ENCODE results near the gene SLC16A4.

The SLC16A4 gene

DNA sequence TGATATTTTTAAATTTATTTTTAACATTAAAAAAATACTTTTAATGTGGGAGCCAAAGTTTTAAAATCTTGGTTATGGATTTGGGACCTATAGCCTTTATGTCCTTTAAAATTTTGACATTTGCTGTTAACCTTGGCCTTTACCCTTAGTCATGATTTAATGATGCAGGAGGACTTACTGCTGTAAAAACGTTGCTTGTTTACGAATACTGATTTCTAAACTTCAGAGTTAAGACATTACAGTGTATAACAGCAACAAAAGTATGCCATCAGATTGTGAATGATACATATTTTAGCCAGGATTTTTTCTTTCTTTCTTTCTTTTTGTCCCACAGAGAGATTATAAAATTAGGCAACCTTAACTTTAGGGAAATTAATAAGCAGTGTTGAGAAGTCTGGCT is 42.8 kb downstream of the SLC16A4 start:
- Mint-ChIP-seq H3K27ac (peak overlapping the region; percentile 23), H3K27me3 (no peaks in the 10 kb centered on the region), H3K36me3 (peaks cover 24% of the 10 kb centered on the region), H3K4me3 (peak overlapping the region; percentile 64), H3K4me1 (peaks cover 82% of the 10 kb centered on the region), H3K9me3 (no peaks in the 10 kb centered on the region)

DNA sequence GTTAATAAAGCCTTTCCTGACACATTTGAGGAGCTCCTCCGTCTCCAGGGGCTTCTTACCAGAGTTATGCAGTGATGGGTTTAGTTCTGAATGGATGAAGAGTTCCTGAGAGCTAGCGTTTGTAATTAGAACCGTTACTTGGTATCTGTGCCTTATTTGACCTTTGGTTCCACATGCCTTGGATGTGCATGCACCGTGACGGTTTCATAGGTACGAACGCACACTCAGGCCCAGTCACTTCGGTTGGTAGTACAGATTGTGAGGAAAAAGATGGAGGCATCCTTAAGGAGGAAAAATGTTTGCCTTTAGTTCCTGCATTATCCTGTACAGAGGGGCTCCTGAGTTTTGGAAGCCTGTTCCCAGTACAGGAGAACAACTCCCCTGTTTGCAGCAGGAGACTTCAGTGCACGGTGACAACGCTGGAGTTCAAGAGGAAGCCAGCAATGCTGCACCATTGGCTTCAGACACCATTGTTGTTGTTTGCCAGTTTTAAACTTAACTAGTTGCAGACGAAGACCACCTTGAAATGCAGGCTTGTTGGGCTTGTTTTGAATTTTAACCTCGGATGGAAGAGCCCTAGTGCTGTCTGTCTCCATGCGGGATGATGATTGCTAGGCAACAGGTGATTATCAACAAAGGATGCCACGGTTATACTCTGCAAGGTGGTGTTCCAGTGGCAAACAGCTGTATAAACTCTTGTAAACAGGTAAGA is 43.5 kb downstream of the SLC16A4 start:
- Mint-ChIP-seq H3K4me1 (peaks cover 90% of the 10 kb centered on the region), H3K36me3 (peaks cover 29% of the 10 kb centered on the region), H3K27ac (no peak overlapping the region), H3K27me3 (no peaks in the 10 kb centered on the region), H3K9me3 (no peaks in the 10 kb centered on the region), H3K4me3 (peak overlapping the region; percentile 17)

DNA sequence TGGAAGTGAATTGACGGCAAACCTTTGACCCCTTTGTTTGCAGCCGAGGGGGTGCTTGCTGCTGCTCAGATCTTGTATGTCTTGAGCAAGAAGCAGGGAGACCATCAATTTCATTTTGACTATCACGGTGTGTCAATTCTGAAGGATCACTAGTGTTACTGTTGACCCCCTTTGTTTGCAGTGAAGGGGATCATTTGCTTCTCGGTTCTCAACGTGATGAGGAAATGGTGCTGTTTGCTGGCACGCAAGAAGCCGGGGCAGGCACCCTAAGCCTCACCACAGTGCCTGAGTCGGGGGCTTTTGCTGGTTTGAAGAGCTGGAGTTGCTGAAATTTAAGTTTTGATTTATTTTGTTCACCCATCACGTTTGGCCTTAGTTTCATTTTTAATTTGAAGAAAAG is 44.1 kb downstream of the SLC16A4 start:
- Mint-ChIP-seq H3K4me3 (no peak overlapping the region), H3K27ac (no peak overlapping the region)

DNA sequence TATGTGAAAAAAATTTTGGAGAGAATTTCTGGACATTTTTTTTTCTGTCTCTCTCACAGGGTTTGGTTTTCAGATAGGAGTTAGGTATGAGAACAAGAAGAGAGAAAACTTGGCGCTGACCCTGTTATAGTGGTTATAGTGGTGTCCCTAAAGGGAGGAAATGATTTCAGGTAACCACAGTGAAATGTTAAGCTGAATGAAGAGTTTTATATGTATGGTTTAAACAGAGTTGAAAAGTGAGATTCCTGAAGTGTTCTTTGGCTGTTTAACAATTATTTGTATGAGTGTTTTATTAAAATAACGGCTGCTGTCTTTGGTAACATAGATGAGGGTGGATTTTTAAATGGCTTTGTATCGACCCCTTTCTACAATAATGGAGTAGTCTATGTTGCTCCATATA is 45.3 kb downstream of the SLC16A4 start:
- no peaks in the 10 kb centered on the region for H3K9me3 Mint-ChIP-seq
- no peaks in the 10 kb centered on the region for H3K27me3 Mint-ChIP-seq
- H3K36me3 Mint-ChIP-seq = peaks cover 34% of the 10 kb centered on the region

More for the DNA sequence above, 44.1 kb downstream of the SLC16A4 start:
- no peaks in the 10 kb centered on the region for H3K27me3 Mint-ChIP-seq
- H3K9me3 Mint-ChIP-seq = no peaks in the 10 kb centered on the region
- H3K4me1 Mint-ChIP-seq = peaks cover 93% of the 10 kb centered on the region
- peaks cover 32% of the 10 kb centered on the region for H3K36me3 Mint-ChIP-seq

GRCh38 chr1:110344152-110344551 is 46.7 kb downstream of the SLC16A4 start:
- H3K9me3 Mint-ChIP-seq = no peaks in the 10 kb centered on the region
- no peak overlapping the region for H3K4me3 Mint-ChIP-seq
- no peaks in the 10 kb centered on the region for H3K27me3 Mint-ChIP-seq
- peaks cover 41% of the 10 kb centered on the region for H3K36me3 Mint-ChIP-seq
- H3K4me1 Mint-ChIP-seq = peaks cover 89% of the 10 kb centered on the region
- peak overlapping the region; percentile 96 for H3K27ac Mint-ChIP-seq

More for the DNA sequence above, 45.3 kb downstream of the SLC16A4 start:
- Mint-ChIP-seq H3K4me1 (peaks cover 93% of the 10 kb centered on the region), H3K27ac (peak overlapping the region; percentile 83), H3K4me3 (peak overlapping the region; percentile 67)

- no peaks in the 10 kb centered on the region for H3K9me3 Mint-ChIP-seq
- H3K4me3 Mint-ChIP-seq = no peak overlapping the region
- peaks cover 39% of the 10 kb centered on the region for H3K36me3 Mint-ChIP-seq
- H3K4me1 Mint-ChIP-seq = peaks cover 80% of the 10 kb centered on the region
- H3K27me3 Mint-ChIP-seq = no peaks in the 10 kb centered on the region
- peak overlapping the region; percentile 96 for H3K27ac Mint-ChIP-seq
Observed at GRCh38 chr1:110343249-110343648, 47.6 kb downstream of the SLC16A4 start.

GRCh38 chr1:110341872-110342331 is 48.9 kb downstream of the SLC16A4 start:
- H3K4me1 Mint-ChIP-seq = peaks cover 77% of the 10 kb centered on the region
- H3K27me3 Mint-ChIP-seq = no peaks in the 10 kb centered on the region
- H3K4me3 Mint-ChIP-seq = no peak overlapping the region
- peak overlapping the region; percentile 30 for H3K27ac Mint-ChIP-seq
- H3K9me3 Mint-ChIP-seq = no peaks in the 10 kb centered on the region
- H3K36me3 Mint-ChIP-seq = peaks cover 31% of the 10 kb centered on the region

GRCh38 chr1:110341146-110341871 is 49.5 kb downstream of the SLC16A4 start:
- H3K4me3 Mint-ChIP-seq = no peak overlapping the region
- H3K36me3 Mint-ChIP-seq = peaks cover 30% of the 10 kb centered on the region
- peaks cover 78% of the 10 kb centered on the region for H3K4me1 Mint-ChIP-seq
- H3K27ac Mint-ChIP-seq = no peak overlapping the region
- H3K27me3 Mint-ChIP-seq = no peaks in the 10 kb centered on the region
- no peaks in the 10 kb centered on the region for H3K9me3 Mint-ChIP-seq

- H3K4me1 Mint-ChIP-seq = peaks cover 70% of the 10 kb centered on the region
- peaks cover 26% of the 10 kb centered on the region for H3K36me3 Mint-ChIP-seq
- no peaks in the 10 kb centered on the region for H3K9me3 Mint-ChIP-seq
- no peaks in the 10 kb centered on the region for H3K27me3 Mint-ChIP-seq
- no peak overlapping the region for H3K27ac Mint-ChIP-seq
- H3K4me3 Mint-ChIP-seq = no peak overlapping the region
Observed at GRCh38 chr1:110340207-110340468, 50.7 kb downstream of the SLC16A4 start.

DNA sequence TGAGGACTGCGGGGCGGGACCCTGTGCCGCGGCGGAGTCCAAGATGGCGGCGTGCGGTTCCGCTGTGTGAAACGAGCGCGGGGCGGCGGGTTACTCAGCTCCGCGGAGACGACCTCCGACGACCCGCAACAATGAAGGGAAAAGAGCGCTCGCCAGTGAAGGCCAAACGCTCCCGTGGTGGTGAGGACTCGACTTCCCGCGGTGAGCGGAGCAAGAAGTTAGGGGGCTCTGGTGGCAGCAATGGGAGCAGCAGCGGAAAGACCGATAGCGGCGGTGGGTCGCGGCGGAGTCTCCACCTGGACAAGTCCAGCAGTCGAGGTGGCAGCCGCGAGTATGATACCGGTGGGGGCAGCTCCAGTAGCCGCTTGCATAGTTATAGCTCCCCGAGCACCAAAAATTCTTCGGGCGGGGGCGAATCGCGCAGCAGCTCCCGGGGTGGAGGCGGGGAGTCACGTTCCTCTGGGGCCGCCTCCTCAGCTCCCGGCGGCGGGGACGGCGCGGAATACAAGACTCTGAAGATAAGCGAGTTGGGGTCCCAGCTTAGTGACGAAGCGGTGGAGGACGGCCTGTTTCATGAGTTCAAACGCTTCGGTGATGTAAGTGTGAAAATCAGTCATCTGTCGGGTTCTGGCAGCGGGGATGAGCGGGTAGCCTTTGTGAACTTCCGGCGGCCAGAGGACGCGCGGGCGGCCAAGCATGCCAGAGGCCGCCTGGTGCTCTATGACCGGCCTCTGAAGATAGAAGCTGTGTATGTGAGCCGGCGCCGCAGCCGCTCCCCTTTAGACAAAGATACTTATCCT is 51.2 kb downstream of the SLC16A4 start:
- no peak overlapping the region for H3K27ac Mint-ChIP-seq
- H3K4me1 Mint-ChIP-seq = peaks cover 67% of the 10 kb centered on the region
- H3K4me3 Mint-ChIP-seq = no peak overlapping the region
- no peaks in the 10 kb centered on the region for H3K9me3 Mint-ChIP-seq
- peaks cover 26% of the 10 kb centered on the region for H3K36me3 Mint-ChIP-seq
- H3K27me3 Mint-ChIP-seq = no peaks in the 10 kb centered on the region

DNA sequence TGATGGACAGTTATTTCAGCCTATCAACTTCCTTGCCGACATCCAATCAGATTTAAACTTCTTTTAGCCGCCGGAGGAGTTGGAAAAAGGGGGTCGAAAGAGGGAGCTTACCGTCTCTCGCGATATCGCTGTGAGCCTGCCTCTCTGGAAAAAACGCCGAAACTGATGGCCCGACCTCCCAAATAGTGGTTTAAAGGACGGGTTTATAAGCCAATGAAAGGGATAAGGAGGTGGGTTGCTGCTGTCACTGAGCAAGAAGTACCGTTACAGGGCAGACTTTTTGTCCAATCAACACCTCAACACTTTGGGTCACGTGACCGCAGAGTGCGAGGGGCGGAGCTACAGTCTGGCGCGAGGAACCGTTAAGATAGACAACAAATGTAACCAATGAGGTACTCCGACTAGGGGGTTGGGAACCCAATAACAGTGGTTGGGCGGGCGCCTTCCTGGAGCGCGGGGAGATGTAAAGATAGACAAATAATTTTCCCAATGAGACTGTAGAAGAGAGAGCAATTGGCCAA is 51.9 kb downstream of the SLC16A4 start, which contains the start of gene RBM15:
Gene RBM15, plus strand, starts transcription at position 492 of the 521 bp plus-strand sequence. Its CDS starts 29 bp downstream, at position 521.
- H3K4me3 Mint-ChIP-seq = no peak within 1 kb of the TSS
- H3K9me3 Mint-ChIP-seq = no peaks in the 10 kb centered on the region
- H3K36me3 Mint-ChIP-seq = peaks cover 22% of the 10 kb centered on the region
- peaks cover 61% of the 10 kb centered on the region for H3K4me1 Mint-ChIP-seq
- H3K27me3 Mint-ChIP-seq = no peaks in the 10 kb centered on the region
- H3K27ac Mint-ChIP-seq = peak within 1 kb of the TSS; percentile 98

DNA sequence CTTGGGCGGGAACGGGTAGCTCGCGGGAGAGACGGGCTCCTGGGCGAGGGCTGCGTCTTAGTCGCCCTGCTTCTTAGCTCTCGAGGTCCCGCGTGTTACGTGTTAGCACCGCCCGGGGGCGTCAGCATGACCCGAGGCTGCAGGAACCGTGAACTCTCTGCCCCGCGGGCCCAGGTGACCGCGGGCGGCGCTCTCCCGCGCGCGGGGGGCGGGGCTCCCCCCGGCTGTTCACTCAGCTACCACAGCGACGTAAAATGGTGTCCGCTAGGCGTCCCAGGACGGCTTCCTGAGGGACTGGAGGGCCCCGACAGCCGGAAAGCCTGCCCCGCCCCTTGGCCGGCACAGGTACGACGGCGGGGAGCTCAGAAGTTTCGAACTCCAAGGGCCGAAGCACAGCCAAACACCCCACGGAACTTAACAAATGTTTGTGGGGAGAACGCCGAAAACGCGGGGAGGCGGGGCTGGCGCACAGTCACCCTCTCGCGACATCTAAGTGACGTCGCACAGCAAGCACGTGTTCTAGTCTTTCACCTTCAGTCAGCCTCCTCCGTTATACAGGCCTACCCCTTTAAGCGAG is 52.4 kb downstream of the SLC16A4 start:
- H3K9me3 Mint-ChIP-seq = no peaks in the 10 kb centered on the region
- H3K4me3 Mint-ChIP-seq = no peak overlapping the region
- peaks cover 17% of the 10 kb centered on the region for H3K36me3 Mint-ChIP-seq
- no peaks in the 10 kb centered on the region for H3K27me3 Mint-ChIP-seq
- H3K27ac Mint-ChIP-seq = peak overlapping the region; percentile 98
- peaks cover 56% of the 10 kb centered on the region for H3K4me1 Mint-ChIP-seq

GRCh38 chr1:110337704-110338308 is 53.0 kb downstream of the SLC16A4 start:
- no peaks in the 10 kb centered on the region for H3K27me3 Mint-ChIP-seq
- peaks cover 50% of the 10 kb centered on the region for H3K4me1 Mint-ChIP-seq
- no peaks in the 10 kb centered on the region for H3K9me3 Mint-ChIP-seq
- peaks cover 15% of the 10 kb centered on the region for H3K36me3 Mint-ChIP-seq
- H3K4me3 Mint-ChIP-seq = no peak overlapping the region
- H3K27ac Mint-ChIP-seq = peak overlapping the region; percentile 98

- Mint-ChIP-seq H3K9me3 (no peaks in the 10 kb centered on the region), H3K4me3 (peak overlapping the region; percentile 78), H3K27ac (peak overlapping the region; percentile 89), H3K27me3 (no peaks in the 10 kb centered on the region), H3K4me1 (peaks cover 37% of the 10 kb centered on the region), H3K36me3 (peaks cover 9% of the 10 kb centered on the region)
Observed at GRCh38 chr1:110336300-110337039, 54.4 kb downstream of the SLC16A4 start.
